SK-N-SH (cell line): ENCODE measurements around the gene CINP. TPM values are rescaled to one million over a fixed set of nuclear protein-coding genes. Genes with fewer than 3 reads are reported as not detected.

Experiments
- CTCF ChIA-PET: fragments of 300-600, 350-600 bp; formaldehyde crosslinking; extraction: SDS; loops from one replicate; lab custom pipeline; 2021; lab: Yijun Ruan, JAX
- POLR2A ChIA-PET: fragments of 350-600 bp; sonication (Branson Sonifier 250); formaldehyde crosslinking; extraction: SDS; loops from one replicate; lab custom pipeline; 2020; ENCODE audit warnings: antibody characterized with exemption, inconsistent platforms; lab: Yijun Ruan, JAX
- DNase-seq: peaks from one replicate; pipeline ENCODE4 v3.0.0; 2012
- H2AFZ ChIP-seq: fragments of 200-600 bp; sonication (generic); 2 replicates; pipeline ENCODE4 v1.8.1; 2016; ENCODE audit warnings: antibody characterized with exemption, mild to moderate bottlenecking, low read depth
- H3F3A ChIP-seq: fragments of 200-600 bp; sonication (generic); replicated peaks from 2 replicates; pipeline ENCODE3; 2016; ENCODE audit warnings: antibody characterized with exemption, mild to moderate bottlenecking; ENCODE audit not compliant: insufficient read depth
- H3K27ac ChIP-seq, 2 experiments: fragments of 200-500 bp in 1 of 2; fragments of 200-600 bp in 1 of 2; sonication (Bioruptor generic) in 1 of 2; sonication (generic), shearing (Covaris generic) in 1 of 2; 2 replicates each; pipeline versions ENCODE4 v1.5.1 to v1.6.1; 2014 to 2016; ENCODE audit warnings: low read depth in 2 of 2, inconsistent platforms in 1 of 2, low read length in 1 of 2, mild to moderate bottlenecking in 1 of 2, mixed read lengths in 1 of 2
- H3K27me3 ChIP-seq: fragments of 200-600 bp; sonication (generic), shearing (Covaris generic); 2 replicates; pipeline ENCODE4 v1.6.1; 2016; ENCODE audit warnings: mixed run types; ENCODE audit not compliant: insufficient read depth
- H3K36me3 ChIP-seq, 2 experiments: fragments of 200-500 bp in 1 of 2; fragments of 200-600 bp in 1 of 2; sonication (Bioruptor generic) in 1 of 2; sonication (generic) in 1 of 2; replicated peaks in 1 of 2; 2 replicates each; pipeline versions ENCODE3 to v1.5.1; 2014 to 2016; ENCODE audit warnings: low read length in 1 of 2, mild to moderate bottlenecking in 1 of 2; ENCODE audit not compliant: insufficient read depth in 2 of 2, control insufficient read depth in 1 of 2
- H3K4me1 ChIP-seq, 2 experiments: fragments of 200-500 bp in 1 of 2; fragments of 200-600 bp in 1 of 2; sonication (Bioruptor generic) in 1 of 2; sonication (generic), shearing (Covaris generic) in 1 of 2; 2 replicates each; pipeline versions ENCODE4 v1.5.1 to v1.6.1; 2014 to 2016; ENCODE audit warnings: low read depth in 1 of 2, low read length in 1 of 2, mixed run types in 1 of 2; ENCODE audit not compliant: insufficient read depth in 2 of 2, control insufficient read depth in 1 of 2
- H3K4me2 ChIP-seq: fragments of 200-600 bp; sonication (generic), shearing (Covaris generic); 2 replicates; pipeline ENCODE4 v1.6.1; 2017; ENCODE audit warnings: mixed run types
- H3K4me3 ChIP-seq, 2 experiments: fragments of 200-500 bp in 1 of 2; fragments of 200-600 bp in 1 of 2; sonication (Bioruptor generic) in 1 of 2; sonication (generic), shearing (Covaris generic) in 1 of 2; 2 replicates each; pipeline versions ENCODE4 v1.5.1 to v1.8.1; 2014 to 2016; ENCODE audit warnings: low read depth in 2 of 2, inconsistent platforms in 1 of 2, low read length in 1 of 2, mild to moderate bottlenecking in 1 of 2, mixed read lengths in 1 of 2, moderate library complexity in 1 of 2
- H3K79me2 ChIP-seq: fragments of 200-600 bp; sonication (generic); 2 replicates; pipeline ENCODE4 v1.8.1; 2017; ENCODE audit warnings: mild to moderate bottlenecking; ENCODE audit not compliant: insufficient read depth
- H3K9ac ChIP-seq: fragments of 200-600 bp; sonication (generic); 2 replicates; pipeline ENCODE4 v1.6.1; 2017; ENCODE audit warnings: mixed run types
- H3K9me2 ChIP-seq: fragments of 200-600 bp; sonication (generic); 2 replicates; pipeline ENCODE4 v1.6.1; 2017; ENCODE audit warnings: mixed run types
- H3K9me3 ChIP-seq: fragments of 200-600 bp; sonication (generic); 2 replicates; pipeline ENCODE4 v1.6.1; 2017; ENCODE audit warnings: mixed run types, mild to moderate bottlenecking, moderate library complexity
- H4K20me1 ChIP-seq: fragments of 200-600 bp; sonication (generic); 2 replicates; pipeline ENCODE4 v1.6.1; 2017; ENCODE audit warnings: mild to moderate bottlenecking, mixed run types; ENCODE audit not compliant: insufficient read depth
- CHD2 ChIP-seq: fragments of 150-350 bp; IDR thresholded peaks from 2 replicates; pipeline ENCODE4 v1.6.1; 2018; ENCODE audit warnings: low read length; ENCODE audit not compliant: partially characterized antibody
- CTCF ChIP-seq: fragments of 200-600 bp; sonication (generic); IDR thresholded peaks from 2 replicates; pipeline ENCODE4 v1.6.1; 2017; ENCODE audit warnings: antibody characterized with exemption, mild to moderate bottlenecking, moderate library complexity
- FOXJ3 ChIP-seq: sonication (generic); formaldehyde crosslinking; IDR thresholded peaks from 2 replicates; pipeline ENCODE4 v1.5.1; 2020; ENCODE audit warnings: mild to moderate bottlenecking, missing genetic modification reagents
- IRF3 ChIP-seq: fragments of 150-350 bp; IDR thresholded peaks from 2 replicates; pipeline ENCODE4 v1.6.1; 2016; ENCODE audit warnings: mild to moderate bottlenecking, low read depth, low read length
- JUND ChIP-seq: IDR thresholded peaks from 2 replicates; pipeline ENCODE4 v1.4.0; 2012
- MAX ChIP-seq: IDR thresholded peaks from 2 replicates; pipeline ENCODE4 v1.4.0; 2012; ENCODE audit warnings: low read depth
- MXI1 ChIP-seq: IDR thresholded peaks from 2 replicates; pipeline ENCODE4 v1.6.1; 2012; ENCODE audit warnings: mild to moderate bottlenecking, low read depth, low read length, improper control_type of control experiment
- NRF1 ChIP-seq: IDR thresholded peaks from 2 replicates; pipeline ENCODE4 v1.6.1; 2012; ENCODE audit warnings: low read depth, mild to moderate bottlenecking, low read length
- RAD21 ChIP-seq: IDR thresholded peaks from 2 replicates; pipeline ENCODE4 v1.6.1; 2012; ENCODE audit warnings: mild to moderate bottlenecking, low read length
- RCOR1 ChIP-seq: fragments of 150-350 bp; IDR thresholded peaks from 2 replicates; pipeline ENCODE4 v1.6.1; 2017; ENCODE audit warnings: antibody characterized with exemption, low read length
- REST ChIP-seq: IDR thresholded peaks from 2 replicates; pipeline ENCODE4 v1.6.1; 2012; ENCODE audit warnings: mild to moderate bottlenecking, low read depth, low read length, moderate library complexity
- SMC3 ChIP-seq: IDR thresholded peaks from 2 replicates; pipeline ENCODE4 v1.6.1; 2012; ENCODE audit warnings: low read depth, low read length, improper control_type of control experiment
- USF1 ChIP-seq: IDR thresholded peaks from 2 replicates; pipeline ENCODE4 v1.4.0; 2012; ENCODE audit warnings: low read depth, borderline replicate concordance
- YY1 ChIP-seq: IDR thresholded peaks from 2 replicates; pipeline ENCODE4 v1.4.0; 2012; ENCODE audit warnings: low read depth, mild to moderate bottlenecking
- WGBS: methylation state at CpG from one replicate; pipeline ENCODE4 v1.1.6; 2017; ENCODE audit warnings: low lambda C conversion rate; 5-methylcytosine and 5-hydroxymethylcytosine counted together
- polyA plus RNA-seq, 3 experiments: library from polyadenylated mRNA; depleted of rRNA; stranded (reverse); fragments of >200 nt; gene quantifications; 2 replicates each; pipeline ENCODE4 v1.2.3, GENCODE V29; 2012

CINP gene
- polyA plus RNA-seq, 1 of the 3 experiments (the other 2 are of a cell fraction) = 50.4 TPM

- Histone ChIP-seq H4K20me1 (no peaks in the 10 kb centered on the region), H3K9ac (no peak overlapping the region), H3K27me3 (no peaks in the 10 kb centered on the region), H3K4me1 (no peaks in the 10 kb centered on the region), H3K4me2 (no peak overlapping the region), H2AFZ (no peak overlapping the region), H3K27ac (no peak overlapping the region), H3K9me3 (no peaks in the 10 kb centered on the region), H3K36me3 (peaks cover 14 to 34% of the 10 kb centered on the region in 2 experiments), H3K79me2 (no peaks in the 10 kb centered on the region), H3K9me2 (no peaks in the 10 kb centered on the region), H3F3A (peaks cover 3% of the 10 kb centered on the region), H3K4me3 (no peak overlapping the region)
- WGBS = 100% methylated on average over 2 of the region's 3 CpGs
- ChIA-PET POLR2A (interaction anchor here (0.6 kb wide), 1 partner anchor 39 kb away, joined by 3 read pairs; no protein-coding TSS in a partner anchor), CTCF (no interaction called here)
- DNase-seq = no peak
- TF ChIP-seq CTCF (no peak), REST (no peak), RCOR1 (no peak), IRF3 (no peak), NRF1 (no peak), CHD2 (no peak), SMC3 (no peak), RAD21 (no peak), YY1 (no peak), USF1 (no peak), JUND (no peak), FOXJ3 (CRISPR knock-in tag) (no peak), MXI1 (no peak), MAX (no peak)
Measured at GRCh38 chr14:102345232-102345631, 17.5 kb downstream of the CINP start.
